Epithelial cell of esophagus (primary cell): Measurements from ENCODE around the gene XIRP2.
"Not testable (repeated sequence)": the region's sequence is repeated elsewhere in the genome, so short reads cannot be mapped to it uniquely, and the experiment has no call there.

Experiments used
- DNase-seq: peaks from one replicate; pipeline ENCODE4 v3.0.0; 2010; ENCODE audit warnings: low read depth
- H3K4me3 ChIP-seq: 2 replicates; pipeline ENCODE4 v1.5.1; 2011; ENCODE audit warnings: mild to moderate bottlenecking, low read length, control low read depth
- CTCF ChIP-seq: IDR thresholded peaks from 2 replicates; pipeline ENCODE4 v1.5.1; 2011; ENCODE audit warnings: low read depth, mild to moderate bottlenecking, low read length, control low read depth, inconsistent platforms; ENCODE audit not compliant: insufficient read depth; ENCODE audit errors: missing control alignments

The XIRP2 gene

GRCh38 chr2:167057446-167057845, 169.2 kb downstream of the XIRP2 start:
- H3K4me3 ChIP-seq, result no peak overlapping the region

GRCh38 chr2:167059173-167059572, 170.9 kb downstream of the XIRP2 start:
- TF ChIP-seq CTCF, result no peak
- no peak for DNase-seq
- no peak overlapping the region for H3K4me3 ChIP-seq

More at GRCh38 chr2:167057446-167057845, 169.2 kb downstream of the XIRP2 start:
- TF ChIP-seq CTCF, result no peak
- no peak for DNase-seq

GRCh38 chr2:167069855-167070254, 181.6 kb downstream of the XIRP2 start:
- DNase-seq, result peak; percentile 82
- no peak overlapping the region for H3K4me3 ChIP-seq
- no peak for TF ChIP-seq CTCF

- not testable (repeated sequence) for DNase-seq, H3K4me3 ChIP-seq
Observed at GRCh38 chr2:167075708-167076107, 187.4 kb downstream of the XIRP2 start.

- not testable (repeated sequence) for H3K4me3 ChIP-seq, DNase-seq
Observed at GRCh38 chr2:167098931-167099330, 210.7 kb downstream of the XIRP2 start.

GRCh38 chr2:167100506-167100905, 212.2 kb downstream of the XIRP2 start:
- DNase-seq, result peak; percentile 88
- H3K4me3 ChIP-seq, result no peak overlapping the region

GRCh38 chr2:167103028-167103756, 214.9 kb downstream of the XIRP2 start:
- no peak overlapping the region for H3K4me3 ChIP-seq
- DNase-seq, result peak; percentile 14
- TF ChIP-seq CTCF, result no peak

More at GRCh38 chr2:167100506-167100905, 212.2 kb downstream of the XIRP2 start:
- TF ChIP-seq CTCF, result no peak

- TF ChIP-seq CTCF, result no peak
Observed at GRCh38 chr2:167103757-167104133, 215.5 kb downstream of the XIRP2 start.

More at GRCh38 chr2:167103757-167104133, 215.5 kb downstream of the XIRP2 start:
- no peak overlapping the region for H3K4me3 ChIP-seq
- DNase-seq, result no peak
